ENCODE measurements around the gene ALOX15.
"Not testable (repeated sequence)": the region's sequence is repeated elsewhere in the genome, so short reads cannot be mapped to it uniquely, and the experiment has no call there.

The ALOX15 gene

DNA sequence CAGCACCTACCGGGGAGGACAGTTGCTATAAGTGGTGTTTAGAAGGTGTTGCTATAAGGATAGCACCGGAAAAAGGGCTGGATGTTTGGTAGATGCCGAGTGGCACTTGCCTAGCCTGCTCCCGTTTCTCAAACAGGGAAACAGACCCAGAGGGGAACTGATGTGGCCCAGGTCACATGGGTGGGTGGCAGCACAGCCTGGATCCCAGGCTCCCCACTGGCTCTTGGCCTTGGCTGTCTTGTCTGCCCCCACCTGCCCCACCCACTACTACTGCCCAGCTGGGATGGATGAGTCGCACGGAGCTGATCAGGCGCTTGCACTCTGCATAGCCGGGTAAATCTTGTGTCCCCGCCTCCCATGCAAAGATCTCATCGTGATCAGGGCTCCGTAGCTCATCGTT lies 49.9 kb downstream of the ALOX15 start:
- DNase-seq = no peak

DNA sequence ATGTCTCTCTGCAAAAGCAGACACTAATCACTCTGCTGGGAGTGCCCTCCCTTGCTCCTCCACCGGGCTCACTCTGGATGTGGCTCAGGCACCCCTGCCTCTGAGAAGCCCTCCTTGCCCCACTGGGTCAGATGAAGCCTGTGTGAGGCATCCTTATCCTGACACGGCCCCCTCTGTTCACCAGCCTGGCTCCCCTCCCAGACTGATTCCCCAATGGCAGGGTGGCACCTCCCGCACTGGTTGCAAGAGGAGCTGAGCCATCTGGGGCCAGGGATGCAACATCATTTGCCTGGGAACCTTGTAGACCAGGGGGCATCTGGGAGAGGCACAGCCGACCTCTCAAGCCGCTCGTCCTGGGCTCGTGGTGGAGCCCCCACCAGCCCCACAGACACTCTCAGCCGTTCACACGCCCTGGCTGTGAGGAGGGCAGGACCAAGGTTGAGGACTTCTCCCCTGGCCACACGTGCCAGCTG lies 50.5 kb downstream of the ALOX15 start:
- DNase-seq = no peak

DNA sequence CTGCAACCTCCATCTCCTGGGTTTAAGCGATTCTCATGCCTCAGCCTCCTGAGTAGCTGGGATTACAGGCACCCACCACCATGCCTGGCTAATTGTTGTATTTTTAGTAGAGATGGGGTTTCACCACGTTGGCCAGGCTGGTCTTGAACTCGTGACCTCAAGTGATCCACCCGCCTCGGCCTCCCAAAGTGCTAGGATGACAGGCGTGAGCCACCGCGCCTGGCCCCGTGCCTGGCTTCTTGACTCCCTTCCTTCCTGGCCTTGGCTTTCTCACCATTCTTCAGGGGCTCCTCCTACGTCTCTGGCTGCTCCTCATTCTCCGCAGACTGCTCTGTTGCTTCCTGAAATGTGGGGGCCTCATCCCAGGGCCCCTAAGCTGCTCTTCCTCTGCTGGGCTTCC lies 51.4 kb downstream of the ALOX15 start:
- DNase-seq = not testable (repeated sequence)

DNA sequence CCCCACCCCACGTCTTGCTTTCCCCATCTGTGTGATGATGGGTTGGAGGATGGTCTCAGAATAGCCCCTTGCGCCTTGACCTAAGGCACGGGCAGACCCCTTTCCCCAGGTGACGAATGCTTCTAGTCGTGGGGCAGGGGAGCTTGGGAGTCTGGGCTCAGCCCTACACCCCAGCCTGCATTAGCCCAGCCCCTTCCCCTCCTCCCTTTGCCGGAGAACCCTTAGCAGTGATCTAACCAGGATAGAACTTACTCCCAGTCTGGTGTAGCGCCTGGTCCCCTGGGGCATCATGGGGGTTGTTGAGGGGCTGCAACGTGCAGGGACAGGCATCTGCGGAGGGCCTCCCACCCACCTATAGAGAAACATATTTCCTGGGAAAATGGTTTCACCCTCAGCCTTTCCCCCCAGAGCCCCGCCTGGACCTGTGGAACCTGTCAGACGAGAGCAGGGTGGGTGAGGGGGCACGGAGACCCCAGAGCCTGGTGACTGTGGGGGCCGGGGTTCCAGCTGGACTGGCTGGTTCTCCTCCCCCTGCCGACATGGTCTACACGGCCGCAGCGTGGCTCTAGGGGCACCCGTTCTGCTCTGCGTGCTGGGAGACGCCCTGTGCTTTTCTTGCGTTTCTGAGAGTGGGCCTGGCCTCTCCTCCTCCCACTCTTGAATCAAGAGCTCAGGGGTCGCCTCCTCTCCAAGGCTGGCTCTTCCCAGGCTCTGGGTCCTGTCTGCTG lies 52.4 kb downstream of the ALOX15 start:
- no peak for DNase-seq

DNA sequence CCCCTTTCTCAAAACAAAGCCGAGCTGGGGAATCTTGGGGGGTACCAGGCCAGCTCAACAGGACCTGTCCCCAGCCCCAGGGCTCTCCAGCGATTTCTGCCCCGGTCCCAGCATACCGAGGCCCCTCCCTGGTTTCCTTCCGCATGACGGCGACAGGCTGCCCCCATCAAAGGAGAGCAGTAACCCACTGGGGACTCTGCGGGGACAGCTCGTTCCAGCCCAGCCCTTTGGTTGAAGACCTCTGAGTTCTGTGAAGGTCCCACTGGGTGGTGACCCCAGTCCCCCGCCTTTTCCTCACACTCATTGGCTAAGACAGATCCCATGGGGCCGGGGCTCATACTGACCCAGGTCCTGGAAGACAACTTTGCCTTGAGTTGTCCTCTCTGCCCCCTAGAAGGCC lies 53.1 kb downstream of the ALOX15 start:
- DNase-seq = no peak

DNA sequence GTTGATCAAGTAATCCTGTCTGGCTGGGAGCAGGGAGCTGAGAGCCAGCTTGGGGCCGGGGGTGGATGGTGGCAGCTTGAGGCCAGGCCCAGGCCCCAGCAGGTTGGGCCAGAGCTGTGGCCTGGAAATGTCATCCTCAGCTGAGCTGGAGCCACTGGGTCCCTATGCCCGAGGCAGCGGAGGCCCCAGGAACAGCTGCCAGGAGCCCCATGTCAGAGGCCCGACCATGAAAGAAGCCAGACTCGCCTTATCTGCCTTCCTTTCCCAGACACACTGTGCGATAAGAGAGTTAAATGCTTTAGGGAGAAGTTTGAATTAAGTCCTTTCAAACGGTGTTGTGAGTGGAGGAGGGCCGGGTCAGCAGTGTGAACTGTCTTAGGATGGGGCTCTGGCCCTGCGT lies 53.7 kb downstream of the ALOX15 start:
- no peak for DNase-seq

DNA sequence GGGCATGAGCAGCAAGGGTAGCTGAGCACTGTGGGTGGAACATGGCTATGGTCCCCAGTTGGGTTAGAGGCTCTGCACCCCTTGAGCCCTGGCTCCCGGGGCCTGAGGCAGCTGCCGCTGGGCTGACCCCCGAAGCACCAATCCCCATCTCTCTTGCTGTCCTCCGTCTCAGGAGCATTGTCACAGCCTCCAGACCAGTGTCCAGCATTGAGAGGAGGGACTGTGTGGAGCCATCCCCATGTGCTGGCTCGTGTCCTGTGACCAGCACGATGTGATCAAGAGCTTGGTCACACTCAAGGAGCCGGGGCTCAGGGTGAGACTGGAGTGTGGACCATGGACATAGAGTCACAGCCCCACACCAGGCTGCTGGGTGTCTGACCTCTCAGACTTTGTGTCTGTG lies 54.3 kb downstream of the ALOX15 start:
- DNase-seq = no peak

DNA sequence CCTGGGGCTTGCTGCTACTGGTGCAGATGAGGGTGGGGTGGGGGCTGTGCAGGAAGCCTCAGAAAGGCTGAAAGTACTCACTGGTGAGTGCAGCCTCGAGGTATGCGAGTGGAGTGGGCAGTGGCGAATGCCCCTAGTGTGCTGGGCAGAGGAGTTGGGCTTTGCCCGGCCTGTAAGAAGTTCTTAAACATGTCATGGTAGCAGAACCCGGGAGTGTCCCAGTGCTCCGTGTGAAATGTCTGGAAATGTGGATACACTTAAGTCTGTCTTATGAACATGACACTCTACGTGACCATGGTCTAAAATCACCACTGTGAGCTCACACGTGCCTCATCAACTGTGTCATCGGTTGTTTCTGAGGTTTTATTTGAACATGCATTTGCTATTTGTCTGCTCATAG lies 55.4 kb downstream of the ALOX15 start:
- DNase-seq = no peak

DNA sequence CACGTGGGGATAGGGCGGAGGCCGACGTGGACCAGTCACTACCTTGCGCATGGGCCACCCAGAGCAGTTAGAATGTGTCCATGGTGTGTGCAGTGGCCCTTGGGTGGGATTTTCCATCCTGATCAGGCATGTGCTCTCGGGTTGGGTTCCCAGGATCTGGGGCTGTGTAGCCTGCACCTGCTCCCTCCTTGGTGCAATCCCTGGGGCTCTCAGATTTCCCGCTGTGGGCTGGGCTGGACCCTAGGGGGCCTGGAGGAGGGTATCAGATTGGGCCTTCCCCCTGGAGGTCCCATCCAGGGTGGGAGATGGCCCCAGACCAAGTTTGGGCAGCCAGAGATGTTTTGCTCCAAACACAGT lies 55.9 kb downstream of the ALOX15 start:
- no peak for DNase-seq

DNA sequence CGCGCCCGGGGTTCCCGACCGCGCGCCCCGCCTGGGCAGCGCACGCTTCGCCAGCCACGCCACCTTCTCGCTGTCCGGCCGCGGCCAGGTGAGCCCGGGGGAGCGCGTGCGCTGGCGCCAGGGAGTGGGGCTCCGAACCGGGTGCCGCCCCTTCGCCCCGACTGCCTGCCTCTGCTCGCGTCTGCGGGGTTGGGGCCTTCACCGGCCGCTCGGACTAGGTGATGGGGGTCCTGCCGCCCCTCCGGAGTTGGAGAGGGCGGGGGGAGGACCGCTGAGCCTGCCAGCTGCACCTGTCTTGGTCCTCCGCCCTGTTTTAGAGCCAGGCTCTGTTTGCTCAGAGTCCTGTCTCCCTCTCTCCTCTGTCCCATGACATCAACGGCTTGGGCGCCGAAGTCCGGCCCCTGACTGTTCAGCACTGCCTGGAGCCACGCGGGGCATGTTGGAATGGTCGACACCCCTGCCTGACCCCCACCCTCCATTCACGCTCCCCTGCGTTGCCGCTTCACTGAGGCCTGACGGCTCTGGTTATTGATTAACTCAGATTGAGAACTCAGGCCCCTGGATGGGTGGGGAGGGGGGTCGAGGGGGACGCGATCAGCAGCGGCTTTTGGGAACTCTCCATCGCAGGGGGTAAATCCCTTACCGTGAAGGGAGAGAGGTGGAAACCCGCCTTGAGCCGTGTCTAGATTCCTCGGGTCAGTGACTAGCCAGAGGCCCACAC lies 56.4 kb downstream of the ALOX15 start:
- DNase-seq = no peak

DNA sequence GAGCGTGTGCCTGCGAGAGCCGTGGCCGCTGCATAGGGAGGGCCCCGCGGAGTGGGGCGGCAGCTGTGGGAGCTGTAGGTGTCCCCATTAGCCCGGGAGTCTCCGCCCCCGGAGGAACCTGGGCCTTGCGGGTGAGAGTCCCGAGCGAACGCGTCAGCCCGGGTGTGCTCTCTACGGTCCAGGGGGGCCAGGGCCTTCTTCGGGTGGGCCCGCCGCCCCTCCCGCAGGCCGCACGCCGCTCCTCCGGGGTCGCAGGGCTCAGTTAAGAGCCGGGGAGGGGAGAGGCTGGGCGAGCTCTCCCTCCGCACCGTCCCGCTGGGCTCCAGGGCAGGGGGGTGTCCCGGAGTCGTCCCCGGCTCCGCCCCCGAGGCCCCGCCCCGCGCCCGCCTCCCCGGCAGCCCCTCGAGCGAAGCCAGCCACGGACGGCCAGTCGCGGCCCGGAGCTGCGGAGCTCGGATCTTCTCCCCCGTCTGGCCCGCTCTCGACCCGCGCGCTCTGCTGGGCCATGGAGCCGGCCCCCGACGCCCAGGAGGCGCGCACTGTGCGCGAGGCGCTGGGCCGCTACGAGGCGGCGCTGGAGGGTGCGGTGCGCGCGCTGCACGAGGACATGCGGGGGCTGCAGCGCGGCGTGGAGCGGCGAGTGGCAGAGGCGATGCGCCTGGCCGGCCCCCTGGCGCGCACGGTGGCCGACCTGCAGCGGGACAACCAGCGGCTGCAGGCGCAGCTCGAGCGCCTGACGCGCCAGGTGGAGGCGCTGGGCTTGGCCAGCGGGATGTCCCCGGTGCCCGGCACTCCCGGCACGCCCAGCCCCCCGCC lies 57.2 kb downstream of the ALOX15 start, which contains the start of gene SMTNL2:
Gene SMTNL2, plus strand, starts transcription at position 429 of the 816 bp plus-strand sequence. Its CDS starts 77 bp downstream, at position 506.
- DNase-seq = no peak

DNA sequence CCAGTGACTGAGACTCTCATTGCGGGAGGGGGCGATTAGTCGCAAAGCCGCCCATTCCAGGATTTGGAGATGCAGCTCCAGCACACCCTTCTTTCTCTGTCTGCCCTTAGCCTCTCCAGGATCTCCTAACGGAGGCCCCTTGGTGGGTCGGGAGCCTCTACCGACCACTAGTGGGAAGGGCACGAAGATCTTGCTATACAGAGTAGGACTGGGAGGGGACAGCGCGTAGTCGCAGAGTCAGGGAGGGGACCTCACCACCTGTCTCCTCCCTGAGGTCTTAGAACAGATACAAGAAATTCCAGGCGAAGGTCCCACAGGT lies 57.7 kb downstream of the ALOX15 start:
- peak; percentile 9 for DNase-seq

DNA sequence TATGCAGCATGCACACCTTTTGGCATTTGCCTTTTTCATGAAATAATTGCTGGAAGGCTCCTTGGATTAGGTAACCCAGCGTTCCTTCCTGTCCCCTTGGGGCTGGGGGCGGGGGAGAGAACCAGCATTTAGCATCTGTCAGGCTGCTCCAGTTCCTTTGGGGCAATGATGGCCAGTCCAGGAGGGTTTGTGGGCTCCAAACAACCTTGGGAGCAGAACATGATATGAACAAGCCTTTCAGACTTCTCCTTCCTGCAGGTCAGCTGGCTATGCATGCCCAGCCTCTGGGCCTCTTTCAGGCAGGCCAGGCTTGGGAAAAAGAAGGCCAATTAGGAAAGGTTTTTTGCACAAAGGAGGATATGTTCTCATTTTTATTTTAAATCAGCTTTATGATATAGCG lies 58.3 kb downstream of the ALOX15 start:
- no peak for DNase-seq

DNA sequence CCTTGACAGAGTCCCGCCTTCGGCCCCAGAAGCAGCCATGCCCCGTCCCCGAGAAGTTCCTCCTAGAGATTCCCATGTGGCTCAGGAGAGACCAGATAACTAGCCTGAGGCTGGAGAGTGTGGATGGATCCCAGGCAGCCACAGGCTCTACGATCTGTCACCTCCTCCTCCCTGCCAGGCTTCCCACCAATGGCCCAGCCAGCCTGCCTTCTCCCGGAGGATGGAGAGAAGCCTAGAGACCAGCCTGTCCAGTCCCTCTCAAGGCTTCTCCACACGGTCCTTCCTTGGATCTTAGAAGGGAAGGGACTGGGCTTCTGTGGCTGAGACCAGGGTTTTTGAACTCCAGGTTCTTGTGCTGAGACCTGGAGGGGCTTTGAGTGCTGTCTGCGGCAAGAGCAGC lies 58.8 kb downstream of the ALOX15 start:
- DNase-seq = no peak

DNA sequence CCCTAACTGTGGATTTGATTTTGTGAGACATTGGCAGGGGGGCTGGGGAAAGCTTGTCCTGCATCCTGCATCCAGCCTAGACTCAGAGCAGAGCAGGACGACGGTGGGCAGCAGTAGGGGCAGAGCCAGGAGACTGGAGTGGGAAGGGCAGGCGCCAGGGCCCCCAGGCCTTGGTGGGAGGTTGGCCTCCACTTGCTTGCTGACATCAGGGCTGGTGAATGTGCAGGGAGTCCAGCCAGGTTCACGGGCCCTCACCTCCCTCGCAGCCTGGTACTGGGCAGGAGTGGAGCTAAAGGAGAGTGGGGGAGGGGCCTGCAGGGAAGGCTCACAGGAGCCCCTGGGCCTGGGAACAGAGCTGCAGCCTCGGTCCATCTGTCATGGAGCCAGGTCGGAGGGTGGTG lies 59.4 kb downstream of the ALOX15 start:
- DNase-seq = no peak

All from COR-L47 (cell line).